ENCODE results near the gene ATP5F1D. TPM values are rescaled to one million over a fixed set of nuclear protein-coding genes. Genes with fewer than 3 reads are reported as not detected.

The ATP5F1D gene
- total RNA-seq, 1 experiment from 2014 or later, result 36.6 TPM

- in situ Hi-C loops (cut with HindIII; ENCODE audit: low pct_unique_long_range_greater_than_20kb, low sequenced_read_pairs), result no loop called here
- DNase-seq (ENCODE audit: low read depth, low spot score), result no peak
Observed at GRCh38 chr19:1290703-1291651, 49.4 kb downstream of the ATP5F1D start.

- no peak for DNase-seq (ENCODE audit: low read depth, low spot score)
- in situ Hi-C loops (cut with HindIII; ENCODE audit: low pct_unique_long_range_greater_than_20kb, low sequenced_read_pairs), result no loop called here
Observed at GRCh38 chr19:1291761-1292418, 50.3 kb downstream of the ATP5F1D start.

- in situ Hi-C loops (cut with HindIII; ENCODE audit: low pct_unique_long_range_greater_than_20kb, low sequenced_read_pairs), result no loop called here
- no peak for DNase-seq (ENCODE audit: low read depth, low spot score)
Observed at GRCh38 chr19:1292419-1293151, 51.0 kb downstream of the ATP5F1D start.

- no peak for DNase-seq (ENCODE audit: low read depth, low spot score)
Observed at GRCh38 chr19:1293782-1294604, 52.4 kb downstream of the ATP5F1D start.

More at GRCh38 chr19:1293782-1294604, 52.4 kb downstream of the ATP5F1D start:
- in situ Hi-C loops (cut with HindIII; ENCODE audit: low pct_unique_long_range_greater_than_20kb, low sequenced_read_pairs), result no loop called here

Other genes with a start within 250 kb of the ATP5F1D start
- gene GRIN3B, start 241.3 kb upstream of the ATP5F1D start, total RNA-seq (2014; rRNA removed; shearing (Covaris generic)), result 0.03 TPM in 1 of 2 replicates, not detected in the other
- gene TMEM259, start 220.6 kb upstream of the ATP5F1D start, total RNA-seq (2014; rRNA removed; shearing (Covaris generic)), result 44.8 and 51.8 TPM in 2 replicates
- gene RNU6-2, start 220.2 kb upstream of the ATP5F1D start, total RNA-seq (2014; rRNA removed; shearing (Covaris generic)), result not detected in 2 replicates
- 11.7 and 12.1 TPM in 2 replicates for gene CNN2, start 215.1 kb upstream of the ATP5F1D start, total RNA-seq (2014; rRNA removed; shearing (Covaris generic))
- gene ABCA7, start 201.6 kb upstream of the ATP5F1D start, total RNA-seq (2014; rRNA removed; shearing (Covaris generic)), result 2.3 and 3.3 TPM in 2 replicates
- gene ARHGAP45, start 174.6 kb upstream of the ATP5F1D start, total RNA-seq (2014; rRNA removed; shearing (Covaris generic)), result 3.3 and 4.9 TPM in 2 replicates
- gene POLR2E, start 146.4 kb upstream of the ATP5F1D start, total RNA-seq (2014; rRNA removed; shearing (Covaris generic)), result 132 and 150 TPM in 2 replicates
- 252 and 258 TPM in 2 replicates for gene GPX4, start 137.8 kb upstream of the ATP5F1D start, total RNA-seq (2014; rRNA removed; shearing (Covaris generic))
- gene SBNO2, start 67.5 kb upstream of the ATP5F1D start, total RNA-seq (2014; rRNA removed; shearing (Covaris generic)), result 18.8 and 21.1 TPM in 2 replicates
- 44.2 and 47.8 TPM in 2 replicates for gene STK11, start 36.0 kb upstream of the ATP5F1D start, total RNA-seq (2014; rRNA removed; shearing (Covaris generic))
- gene CBARP, start 3.7 kb upstream of the ATP5F1D start, total RNA-seq (2014; rRNA removed; shearing (Covaris generic)), result 2.3 and 3.7 TPM in 2 replicates
- gene MIDN, start 6.8 kb downstream of the ATP5F1D start, total RNA-seq (2014; rRNA removed; shearing (Covaris generic)), result 4.6 and 8.8 TPM in 2 replicates
- 93.9 and 95.0 TPM in 2 replicates for gene CIRBP, start 27.6 kb downstream of the ATP5F1D start, total RNA-seq (2014; rRNA removed; shearing (Covaris generic))
- gene FAM174C, start 33.8 kb downstream of the ATP5F1D start, total RNA-seq (2014; rRNA removed; shearing (Covaris generic)), result 81.1 and 89.7 TPM in 2 replicates
- gene EFNA2, start 44.1 kb downstream of the ATP5F1D start, total RNA-seq (2014; rRNA removed; shearing (Covaris generic)), result 0.37 and 1.5 TPM in 2 replicates
- 44.2 and 59.3 TPM in 2 replicates for gene NDUFS7, start 142.2 kb downstream of the ATP5F1D start, total RNA-seq (2014; rRNA removed; shearing (Covaris generic))
- 16.4 and 21.6 TPM in 2 replicates for gene GAMT, start 159.8 kb downstream of the ATP5F1D start, total RNA-seq (2014; rRNA removed; shearing (Covaris generic))
- gene DAZAP1, start 165.8 kb downstream of the ATP5F1D start, total RNA-seq (2014; rRNA removed; shearing (Covaris generic)), result 65.5 and 71.7 TPM in 2 replicates
- gene RPS15, start 196.6 kb downstream of the ATP5F1D start, total RNA-seq (2014; rRNA removed; shearing (Covaris generic)), result 1,300 and 1,363 TPM in 2 replicates
- gene APC2, start 208.4 kb downstream of the ATP5F1D start, total RNA-seq (2014; rRNA removed; shearing (Covaris generic)), result 1.8 and 2.0 TPM in 2 replicates
- 18.6 and 20.0 TPM in 2 replicates for gene C19orf25, start 237.5 kb downstream of the ATP5F1D start, total RNA-seq (2014; rRNA removed; shearing (Covaris generic))
- 1.9 TPM in 2 replicates for gene PCSK4, start 248.6 kb downstream of the ATP5F1D start, total RNA-seq (2014; rRNA removed; shearing (Covaris generic))
- gene REEP6, start 249.4 kb downstream of the ATP5F1D start, total RNA-seq (2014; rRNA removed; shearing (Covaris generic)), result 3.2 and 4.5 TPM in 2 replicates

Measured in SK-MEL-5 (cell line).